Right lobe of liver (tissue), 4 donors: Measurements from ENCODE around the gene H2AZ2.
"Not testable (repeated sequence)": the region's sequence is repeated elsewhere in the genome, so short reads cannot be mapped to it uniquely, and the experiment has no call there.

Source experiments
- POLR2A ChIP-seq: fragments of 450-650 bp; IDR thresholded peaks from one replicate; pipeline ENCODE4 v1.6.1; 2017; ENCODE audit warnings: antibody characterized with exemption, mild to moderate bottlenecking
- TF ChIP-seq, protein P1 (sequence below), 4 donors: fragments of 200-600 bp in 3 of 4; fragments of 450-650 bp in 1 of 4; IDR thresholded peaks; one replicate each; pipeline versions ENCODE4 v1.5.1 to v1.8.0; 2016 to 2022; ENCODE audit warnings: antibody characterized with exemption in 4 of 4, mild to moderate bottlenecking in 2 of 4
- donor health status: DM: no; HTN: no; CAD: no.
- donor health status: DM: no; HTN: no; CAD: no.
- donor health status: DM: no; HTN: yes; CAD: no.

DNA sequence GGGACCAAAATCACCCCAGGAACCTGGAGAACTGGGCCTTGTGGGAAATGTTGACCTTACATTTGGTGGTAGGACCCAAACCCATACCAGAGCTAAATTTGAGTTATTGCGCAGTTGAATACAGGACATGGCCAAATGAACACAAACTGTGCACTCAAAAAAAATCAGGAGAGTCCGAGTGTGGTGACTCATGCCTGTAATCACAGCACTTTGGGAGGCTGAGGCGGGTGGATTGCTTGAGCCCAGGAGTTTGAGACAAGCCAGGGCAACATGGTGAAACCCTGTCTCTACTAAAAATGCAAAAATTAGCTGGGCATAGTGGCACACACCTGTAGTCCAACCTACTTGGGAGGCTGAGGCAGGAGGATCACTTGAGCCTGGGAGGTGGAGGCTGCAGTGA is 62.7 kb downstream of the H2AZ2 start:
- TF ChIP-seq, protein P1, sequence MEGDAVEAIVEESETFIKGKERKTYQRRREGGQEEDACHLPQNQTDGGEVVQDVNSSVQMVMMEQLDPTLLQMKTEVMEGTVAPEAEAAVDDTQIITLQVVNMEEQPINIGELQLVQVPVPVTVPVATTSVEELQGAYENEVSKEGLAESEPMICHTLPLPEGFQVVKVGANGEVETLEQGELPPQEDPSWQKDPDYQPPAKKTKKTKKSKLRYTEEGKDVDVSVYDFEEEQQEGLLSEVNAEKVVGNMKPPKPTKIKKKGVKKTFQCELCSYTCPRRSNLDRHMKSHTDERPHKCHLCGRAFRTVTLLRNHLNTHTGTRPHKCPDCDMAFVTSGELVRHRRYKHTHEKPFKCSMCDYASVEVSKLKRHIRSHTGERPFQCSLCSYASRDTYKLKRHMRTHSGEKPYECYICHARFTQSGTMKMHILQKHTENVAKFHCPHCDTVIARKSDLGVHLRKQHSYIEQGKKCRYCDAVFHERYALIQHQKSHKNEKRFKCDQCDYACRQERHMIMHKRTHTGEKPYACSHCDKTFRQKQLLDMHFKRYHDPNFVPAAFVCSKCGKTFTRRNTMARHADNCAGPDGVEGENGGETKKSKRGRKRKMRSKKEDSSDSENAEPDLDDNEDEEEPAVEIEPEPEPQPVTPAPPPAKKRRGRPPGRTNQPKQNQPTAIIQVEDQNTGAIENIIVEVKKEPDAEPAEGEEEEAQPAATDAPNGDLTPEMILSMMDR (IDR thresholded peaks at IDR 0.05) = not testable (repeated sequence)
- not testable (repeated sequence) for TF ChIP-seq POLR2A
